OCI-LY3 (cell line): ENCODE data around the gene SORCS1.

Experiments used
- H2AFZ ChIP-seq: fragments of 200-600, 300-600 bp; shearing (Covaris generic); 2 replicates; pipeline ENCODE4 v1.6.0; 2014; ENCODE audit warnings: antibody characterized with exemption, low read depth, low read length
- H3K27ac ChIP-seq: fragments of 200-600, 300-600 bp; sonication (generic); 2 replicates; pipeline ENCODE4 v1.5.1; 2014; ENCODE audit warnings: mild to moderate bottlenecking, low read length, moderate library complexity, mixed read lengths
- H3K27me3 ChIP-seq: fragments of 200-600, 300-600 bp; sonication (generic); 2 replicates; pipeline ENCODE4 v1.6.1; 2014; ENCODE audit warnings: low read depth, low read length, mixed read lengths
- H3K36me3 ChIP-seq: fragments of 200-600, 300-600 bp; sonication (generic); replicated peaks from 2 replicates; pipeline ENCODE3; 2014; ENCODE audit warnings: low read depth, low read length, mixed read lengths
- H3K4me1 ChIP-seq: fragments of 300-600, 200-600 bp; sonication (generic); 2 replicates; pipeline ENCODE4 v1.6.1; 2014; ENCODE audit warnings: low read length, mixed read lengths
- H3K4me2 ChIP-seq: fragments of 200-600, 300-600 bp; sonication (generic); 2 replicates; pipeline ENCODE4 v1.6.1; 2014; ENCODE audit warnings: low read length, mixed read lengths
- H3K4me3 ChIP-seq: fragments of 300-600, 200-600 bp; sonication (generic); 2 replicates; pipeline ENCODE4 v1.5.1; 2014; ENCODE audit warnings: antibody characterized with exemption, mild to moderate bottlenecking, low read length, moderate library complexity
- H3K79me2 ChIP-seq: fragments of 300-600, 200-600 bp; shearing (Covaris generic); 2 replicates; pipeline ENCODE4 v1.6.1; 2014; ENCODE audit warnings: mild to moderate bottlenecking, low read length, mixed read lengths
- H3K9ac ChIP-seq: fragments of 300-600, 200-600 bp; shearing (Covaris generic); 2 replicates; pipeline ENCODE4 v1.6.0; 2014; ENCODE audit warnings: mild to moderate bottlenecking, low read length, moderate library complexity
- H3K9me3 ChIP-seq: fragments of 200-600, 300-600 bp; shearing (Covaris generic); 2 replicates; pipeline ENCODE4 v1.6.1; 2014; ENCODE audit warnings: low read length, mixed read lengths; ENCODE audit not compliant: insufficient read depth
- H4K20me1 ChIP-seq: fragments of 200-600, 300-600 bp; sonication (generic); 2 replicates; pipeline ENCODE4 v1.6.1; 2016; ENCODE audit warnings: low read length, mixed read lengths; ENCODE audit not compliant: insufficient read depth
- CTCF ChIP-seq: fragments of 200-600, 300-600 bp; sonication (generic); IDR thresholded peaks from 2 replicates; pipeline ENCODE4 v1.5.1; 2014; ENCODE audit warnings: antibody characterized with exemption, low read length, low read depth
- EZH2phosphoT487 ChIP-seq: fragments of 200-600 bp; shearing (Covaris generic); IDR thresholded peaks from 2 replicates; pipeline ENCODE4 v1.6.1; 2018; ENCODE audit warnings: antibody characterized with exemption, mixed run types, low read depth

Gene SORCS1

GRCh38 chr10:106643473-106643872 is 521.0 kb downstream of the SORCS1 start:
- Histone ChIP-seq H3K27ac (no peak overlapping the region), H3K4me3 (no peak overlapping the region), H3K79me2 (no peaks in the 10 kb centered on the region), H3K27me3 (no peaks in the 10 kb centered on the region), H2AFZ (no peak overlapping the region), H4K20me1 (no peaks in the 10 kb centered on the region), H3K36me3 (no peaks in the 10 kb centered on the region), H3K9me3 (no peaks in the 10 kb centered on the region), H3K9ac (no peak overlapping the region), H3K4me1 (no peaks in the 10 kb centered on the region), H3K4me2 (no peak overlapping the region)
- TF ChIP-seq CTCF (no peak), EZH2phosphoT487 (no peak)

GRCh38 chr10:106637873-106638272 is 526.6 kb downstream of the SORCS1 start:
- H3K79me2 ChIP-seq = no peaks in the 10 kb centered on the region
- H3K9me3 ChIP-seq = no peaks in the 10 kb centered on the region
- no peaks in the 10 kb centered on the region for H3K4me1 ChIP-seq
- TF ChIP-seq CTCF = no peak
- H3K4me2 ChIP-seq = no peak overlapping the region
- no peaks in the 10 kb centered on the region for H4K20me1 ChIP-seq
- no peaks in the 10 kb centered on the region for H3K36me3 ChIP-seq
- no peak overlapping the region for H3K27ac ChIP-seq
- no peak overlapping the region for H3K9ac ChIP-seq
- H2AFZ ChIP-seq = no peak overlapping the region
- H3K27me3 ChIP-seq = no peaks in the 10 kb centered on the region
- H3K4me3 ChIP-seq = no peak overlapping the region

GRCh38 chr10:106636766-106637491 is 527.6 kb downstream of the SORCS1 start:
- no peaks in the 10 kb centered on the region for H3K27me3 ChIP-seq
- H4K20me1 ChIP-seq = no peaks in the 10 kb centered on the region
- H3K4me3 ChIP-seq = no peak overlapping the region
- no peaks in the 10 kb centered on the region for H3K79me2 ChIP-seq
- H3K9ac ChIP-seq = no peak overlapping the region
- no peak overlapping the region for H3K27ac ChIP-seq
- no peaks in the 10 kb centered on the region for H3K9me3 ChIP-seq
- no peaks in the 10 kb centered on the region for H3K4me1 ChIP-seq
- no peak overlapping the region for H3K4me2 ChIP-seq
- H2AFZ ChIP-seq = no peak overlapping the region
- no peaks in the 10 kb centered on the region for H3K36me3 ChIP-seq
- TF ChIP-seq CTCF (no peak), EZH2phosphoT487 (no peak)

- Histone ChIP-seq H2AFZ (no peak overlapping the region), H3K9ac (no peak overlapping the region), H3K27ac (no peak overlapping the region), H4K20me1 (no peaks in the 10 kb centered on the region), H3K9me3 (no peaks in the 10 kb centered on the region), H3K79me2 (no peaks in the 10 kb centered on the region), H3K27me3 (no peaks in the 10 kb centered on the region), H3K36me3 (no peaks in the 10 kb centered on the region), H3K4me1 (no peaks in the 10 kb centered on the region), H3K4me2 (no peak overlapping the region), H3K4me3 (no peak overlapping the region)
- TF ChIP-seq EZH2phosphoT487 (no peak), CTCF (no peak)
Measured at GRCh38 chr10:106635947-106636346, 528.6 kb downstream of the SORCS1 start.
